Measurements from ENCODE around the gene VPS13C. TPM values are rescaled to one million over a fixed set of nuclear protein-coding genes. Genes with fewer than 3 reads are reported as not detected.

The VPS13C gene
- total RNA-seq, 1 donor from 2014 or later, result 32.9 TPM

DNA sequence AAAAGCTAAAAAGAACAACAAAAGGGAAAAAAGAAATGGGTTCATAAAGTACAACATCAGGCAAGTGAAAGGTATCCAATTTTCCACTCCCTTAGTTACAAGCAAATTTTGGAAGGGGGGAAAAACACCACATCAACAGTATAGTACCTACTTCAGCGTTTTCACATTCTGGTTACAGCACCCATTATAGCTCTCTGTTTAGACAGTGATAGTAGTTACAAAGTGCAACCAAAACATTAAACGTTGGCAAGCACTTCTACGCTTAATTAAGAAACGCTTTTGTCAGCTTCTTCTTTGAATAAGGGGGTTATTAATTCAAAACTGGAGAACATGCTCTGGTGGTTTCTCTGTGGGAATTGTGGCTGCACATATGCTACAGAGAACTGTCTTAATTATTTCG is 180.2 kb downstream of the VPS13C start:
- H3K4me1 ChIP-seq, result no peaks in the 10 kb centered on the region
- TF ChIP-seq, protein P1, sequence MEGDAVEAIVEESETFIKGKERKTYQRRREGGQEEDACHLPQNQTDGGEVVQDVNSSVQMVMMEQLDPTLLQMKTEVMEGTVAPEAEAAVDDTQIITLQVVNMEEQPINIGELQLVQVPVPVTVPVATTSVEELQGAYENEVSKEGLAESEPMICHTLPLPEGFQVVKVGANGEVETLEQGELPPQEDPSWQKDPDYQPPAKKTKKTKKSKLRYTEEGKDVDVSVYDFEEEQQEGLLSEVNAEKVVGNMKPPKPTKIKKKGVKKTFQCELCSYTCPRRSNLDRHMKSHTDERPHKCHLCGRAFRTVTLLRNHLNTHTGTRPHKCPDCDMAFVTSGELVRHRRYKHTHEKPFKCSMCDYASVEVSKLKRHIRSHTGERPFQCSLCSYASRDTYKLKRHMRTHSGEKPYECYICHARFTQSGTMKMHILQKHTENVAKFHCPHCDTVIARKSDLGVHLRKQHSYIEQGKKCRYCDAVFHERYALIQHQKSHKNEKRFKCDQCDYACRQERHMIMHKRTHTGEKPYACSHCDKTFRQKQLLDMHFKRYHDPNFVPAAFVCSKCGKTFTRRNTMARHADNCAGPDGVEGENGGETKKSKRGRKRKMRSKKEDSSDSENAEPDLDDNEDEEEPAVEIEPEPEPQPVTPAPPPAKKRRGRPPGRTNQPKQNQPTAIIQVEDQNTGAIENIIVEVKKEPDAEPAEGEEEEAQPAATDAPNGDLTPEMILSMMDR (IDR thresholded peaks at IDR 0.05; ENCODE audit: borderline replicate concordance), result no peak
- H3K36me3 ChIP-seq, result peaks cover 54% of the 10 kb centered on the region
- no peaks in the 10 kb centered on the region for H3K9me3 ChIP-seq (replicated peaks)
- no peak for DNase-seq
- no peak overlapping the region for H3K4me3 ChIP-seq
- H3K27ac ChIP-seq (replicated peaks), result no peak overlapping the region
- no peaks in the 10 kb centered on the region for H3K27me3 ChIP-seq (ENCODE audit: low read depth)
- intact Hi-C loops (cut with micrococcal nuclease), result no loop called here

DNA sequence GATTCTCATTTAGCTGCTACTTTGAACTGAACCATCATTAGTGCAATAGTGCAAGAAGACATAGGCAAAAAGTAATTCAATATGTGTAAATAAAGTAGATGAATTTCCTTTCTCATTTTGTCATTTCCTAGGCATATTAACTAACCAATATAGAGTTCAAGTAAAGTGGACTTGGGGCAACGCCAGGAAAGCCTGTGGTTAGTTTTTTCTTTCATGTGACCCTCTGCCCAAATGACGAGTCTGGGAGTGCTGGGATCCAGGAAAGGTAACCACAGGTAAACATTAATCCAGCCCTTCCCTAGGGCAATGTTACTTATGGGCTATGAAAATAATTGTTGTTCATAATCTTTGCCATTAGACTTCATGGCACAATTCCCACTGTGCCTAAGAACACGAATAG is 181.0 kb downstream of the VPS13C start:
- TF ChIP-seq, protein P1 (IDR thresholded peaks at IDR 0.05; ENCODE audit: borderline replicate concordance), result no peak
- no peaks in the 10 kb centered on the region for H3K27me3 ChIP-seq (ENCODE audit: low read depth)
- intact Hi-C loops (cut with micrococcal nuclease), result loop anchor here (10.0 kb wide), 1 partner anchor 426 kb away; no protein-coding TSS in a partner anchor
- H3K4me1 ChIP-seq, result no peaks in the 10 kb centered on the region
- no peaks in the 10 kb centered on the region for H3K9me3 ChIP-seq (replicated peaks)
- no peak overlapping the region for H3K4me3 ChIP-seq
- DNase-seq, result no peak
- no peak overlapping the region for H3K27ac ChIP-seq (replicated peaks)
- peaks cover 56% of the 10 kb centered on the region for H3K36me3 ChIP-seq

DNA sequence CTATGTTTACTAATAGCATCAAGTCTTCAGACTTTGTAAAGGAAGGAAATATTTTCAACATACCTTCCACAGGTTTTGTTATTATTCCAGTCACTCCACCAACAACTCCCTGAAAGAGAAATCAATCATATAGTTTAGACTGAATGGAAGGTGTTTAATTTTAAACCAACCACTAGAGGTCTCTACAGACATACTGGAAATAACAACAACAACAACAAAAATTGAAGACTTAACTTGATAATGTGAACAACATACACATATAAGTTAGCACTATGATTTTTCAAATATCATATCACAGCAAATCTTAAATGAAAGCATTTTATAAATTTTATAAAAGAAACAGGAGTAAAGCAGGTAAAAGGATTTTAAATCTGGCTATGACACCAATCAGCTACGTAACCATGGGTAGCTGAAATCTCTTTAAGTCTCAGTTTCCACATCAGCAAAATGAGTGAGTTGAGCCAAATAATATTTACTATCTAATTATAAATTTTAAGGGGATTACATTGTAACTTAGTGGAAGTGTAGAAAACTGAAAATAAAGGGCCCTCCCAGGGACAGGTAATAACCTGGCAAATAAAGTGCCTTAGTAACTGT is 188.2 kb downstream of the VPS13C start:
- Histone ChIP-seq H3K27ac (replicated peaks) (no peak overlapping the region), H3K27me3 (ENCODE audit: low read depth) (no peaks in the 10 kb centered on the region), H3K4me1 (no peaks in the 10 kb centered on the region), H3K36me3 (peaks cover 68% of the 10 kb centered on the region), H3K4me3 (no peak overlapping the region), H3K9me3 (replicated peaks) (no peaks in the 10 kb centered on the region)
- no peak for DNase-seq
- TF ChIP-seq, protein P1 (IDR thresholded peaks at IDR 0.05; ENCODE audit: borderline replicate concordance), result peak; percentile 65
- intact Hi-C loops (cut with micrococcal nuclease), result loop anchor here (10.0 kb wide), 1 partner anchor 433 kb away; no protein-coding TSS in a partner anchor

DNA sequence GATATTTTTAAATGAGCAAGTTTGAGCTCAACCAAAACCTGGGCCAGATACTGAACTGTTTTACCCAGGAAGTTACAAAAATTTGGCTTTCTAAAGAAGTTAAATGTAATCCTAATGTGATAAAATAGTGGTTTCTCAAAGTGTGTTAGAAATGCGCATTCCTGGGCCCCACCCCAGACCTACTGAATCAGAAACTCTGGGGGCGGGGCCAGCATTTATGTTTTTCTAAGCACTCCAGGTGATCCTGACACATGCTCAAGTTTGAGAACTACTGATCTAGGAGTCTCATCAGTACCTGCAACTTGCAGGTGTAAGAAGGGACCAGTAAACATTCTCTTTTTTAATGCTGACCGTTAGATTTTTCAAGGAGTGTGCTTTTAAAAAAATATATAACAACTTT is 190.6 kb downstream of the VPS13C start:
- Histone ChIP-seq H3K27me3 (ENCODE audit: low read depth) (no peaks in the 10 kb centered on the region), H3K4me3 (no peak overlapping the region), H3K36me3 (peaks cover 53% of the 10 kb centered on the region), H3K4me1 (no peaks in the 10 kb centered on the region), H3K27ac (replicated peaks) (no peak overlapping the region), H3K9me3 (replicated peaks) (no peaks in the 10 kb centered on the region)
- TF ChIP-seq, protein P1 (IDR thresholded peaks at IDR 0.05; ENCODE audit: borderline replicate concordance), result no peak
- no peak for DNase-seq
- intact Hi-C loops (cut with micrococcal nuclease), result loop anchor here (10.0 kb wide), 1 partner anchor 435 kb away; no protein-coding TSS in a partner anchor

DNA sequence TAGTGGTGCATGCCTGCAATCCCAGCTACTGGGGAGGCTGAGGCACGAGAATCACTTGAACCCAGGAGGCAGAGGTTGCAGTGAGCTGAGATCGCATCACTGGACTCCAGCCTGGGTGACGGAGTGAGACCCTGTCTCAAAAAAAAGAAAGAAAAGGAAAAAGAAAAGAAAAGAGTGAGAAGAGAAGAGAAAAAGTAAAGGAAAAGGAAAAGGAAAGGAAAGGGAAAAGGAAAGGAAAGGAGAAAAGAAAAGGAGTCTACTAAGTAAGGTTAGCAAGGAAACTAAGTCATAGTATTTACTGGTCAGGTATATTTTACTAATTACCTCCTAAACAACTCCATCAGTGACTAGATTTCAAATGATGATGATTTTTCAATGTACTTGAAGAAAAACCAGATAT is 198.3 kb downstream of the VPS13C start:
- H3K36me3 ChIP-seq, result peaks cover 11% of the 10 kb centered on the region
- H3K27me3 ChIP-seq (ENCODE audit: low read depth), result no peaks in the 10 kb centered on the region
- intact Hi-C loops (cut with micrococcal nuclease), result no loop called here
- no peak overlapping the region for H3K4me3 ChIP-seq
- no peak overlapping the region for H3K27ac ChIP-seq (replicated peaks)
- peaks cover 10% of the 10 kb centered on the region for H3K4me1 ChIP-seq
- DNase-seq, result no peak
- TF ChIP-seq, protein P1 (IDR thresholded peaks at IDR 0.05; ENCODE audit: borderline replicate concordance), result no peak
- no peaks in the 10 kb centered on the region for H3K9me3 ChIP-seq (replicated peaks)
